Measurements from ENCODE around the gene C22orf39. TPM values are rescaled to one million over a fixed set of nuclear protein-coding genes. Genes with fewer than 3 reads are reported as not detected.

Gene C22orf39
- total RNA-seq, 1 experiment from 2014 or later: 39.0 TPM

- no peaks in the 10 kb centered on the region for H3K9me3 ChIP-seq (ENCODE audit: low read length)
- no peak for DNase-seq
- H3K9me2 ChIP-seq (replicated peaks; ENCODE audit: insufficient read depth, low read length): no peaks in the 10 kb centered on the region
- H3K4me3 ChIP-seq (ENCODE audit: low read length): no peak overlapping the region
- no peak overlapping the region for H3K4me2 ChIP-seq (ENCODE audit: low read depth, low read length, poor library complexity, severe bottlenecking)
- H4K20me1 ChIP-seq (ENCODE audit: insufficient read depth, low read depth, low read length): no peaks in the 10 kb centered on the region
- H3K27ac ChIP-seq (ENCODE audit: low read length): no peak overlapping the region
- peaks cover 39% of the 10 kb centered on the region for H3K79me2 ChIP-seq (ENCODE audit: low read length)
- no peaks in the 10 kb centered on the region for H3K27me3 ChIP-seq (ENCODE audit: low read length)
- peaks cover 54% of the 10 kb centered on the region; the same call in 1 of the 2 replicates for H3K36me3 ChIP-seq (ENCODE audit: insufficient read depth, low read length)
- H3K4me1 ChIP-seq (ENCODE audit: low read length): no peaks in the 10 kb centered on the region
- no peak overlapping the region for H3K9ac ChIP-seq (ENCODE audit: low read length)
- H2AFZ ChIP-seq (ENCODE audit: low read length): no peak overlapping the region
Measured at GRCh38 chr22:19490628-19491230, 43.2 kb upstream of the C22orf39 start.

GRCh38 chr22:19488884-19489843 lies 41.7 kb upstream of the C22orf39 start:
- H3K4me2 ChIP-seq (ENCODE audit: low read depth, low read length, poor library complexity, severe bottlenecking): no peak overlapping the region
- no peak overlapping the region for H2AFZ ChIP-seq (ENCODE audit: low read length)
- no peak overlapping the region for H3K27ac ChIP-seq (ENCODE audit: low read length)
- peak; percentile 46 for DNase-seq
- H3K36me3 ChIP-seq (ENCODE audit: insufficient read depth, low read length): peaks cover 60% of the 10 kb centered on the region; the same call in 1 of the 2 replicates
- H4K20me1 ChIP-seq (ENCODE audit: insufficient read depth, low read depth, low read length): no peaks in the 10 kb centered on the region
- no peaks in the 10 kb centered on the region for H3K27me3 ChIP-seq (ENCODE audit: low read length)
- H3K79me2 ChIP-seq (ENCODE audit: low read length): peaks cover 52% of the 10 kb centered on the region
- H3K9ac ChIP-seq (ENCODE audit: low read length): no peak overlapping the region
- H3K9me2 ChIP-seq (replicated peaks; ENCODE audit: insufficient read depth, low read length): no peaks in the 10 kb centered on the region
- H3K9me3 ChIP-seq (ENCODE audit: low read length): no peaks in the 10 kb centered on the region
- no peak overlapping the region for H3K4me3 ChIP-seq (ENCODE audit: low read length)
- no peaks in the 10 kb centered on the region for H3K4me1 ChIP-seq (ENCODE audit: low read length)

GRCh38 chr22:19488285-19488684 lies 40.8 kb upstream of the C22orf39 start:
- H3K79me2 ChIP-seq (ENCODE audit: low read length): peaks cover 58% of the 10 kb centered on the region

GRCh38 chr22:19483481-19484244 lies 36.2 kb upstream of the C22orf39 start:
- Histone ChIP-seq H3K9me2 (replicated peaks; ENCODE audit: insufficient read depth, low read length) (no peaks in the 10 kb centered on the region), H4K20me1 (ENCODE audit: insufficient read depth, low read depth, low read length) (no peaks in the 10 kb centered on the region; the same call in 1 of the 2 replicates), H3K27ac (ENCODE audit: low read length) (no peak overlapping the region), H3K4me2 (ENCODE audit: low read depth, low read length, poor library complexity, severe bottlenecking) (no peak overlapping the region), H3K4me1 (ENCODE audit: low read length) (peaks cover 6% of the 10 kb centered on the region), H3K9me3 (ENCODE audit: low read length) (no peaks in the 10 kb centered on the region), H3K4me3 (ENCODE audit: low read length) (no peak overlapping the region), H3K36me3 (ENCODE audit: insufficient read depth, low read length) (peaks cover 48% of the 10 kb centered on the region), H2AFZ (ENCODE audit: low read length) (no peak overlapping the region), H3K27me3 (ENCODE audit: low read length) (no peaks in the 10 kb centered on the region), H3K79me2 (ENCODE audit: low read length) (peaks cover 58% of the 10 kb centered on the region), H3K9ac (ENCODE audit: low read length) (no peak overlapping the region)
- DNase-seq: no peak

More at GRCh38 chr22:19488285-19488684, 40.8 kb upstream of the C22orf39 start:
- peaks cover 62% of the 10 kb centered on the region for H3K36me3 ChIP-seq (ENCODE audit: insufficient read depth, low read length)
- no peak overlapping the region for H3K4me2 ChIP-seq (ENCODE audit: low read depth, low read length, poor library complexity, severe bottlenecking)
- H3K9ac ChIP-seq (ENCODE audit: low read length): no peak overlapping the region
- no peaks in the 10 kb centered on the region for H3K4me1 ChIP-seq (ENCODE audit: low read length)
- H3K4me3 ChIP-seq (ENCODE audit: low read length): no peak overlapping the region
- H3K9me3 ChIP-seq (ENCODE audit: low read length): no peaks in the 10 kb centered on the region
- no peak for DNase-seq
- H3K27ac ChIP-seq (ENCODE audit: low read length): no peak overlapping the region
- no peaks in the 10 kb centered on the region for H3K27me3 ChIP-seq (ENCODE audit: low read length)
- no peaks in the 10 kb centered on the region for H3K9me2 ChIP-seq (replicated peaks; ENCODE audit: insufficient read depth, low read length)
- H2AFZ ChIP-seq (ENCODE audit: low read length): no peak overlapping the region
- H4K20me1 ChIP-seq (ENCODE audit: insufficient read depth, low read depth, low read length): no peaks in the 10 kb centered on the region

GRCh38 chr22:19482297-19482696 lies 34.8 kb upstream of the C22orf39 start:
- no peaks in the 10 kb centered on the region for H3K9me2 ChIP-seq (replicated peaks; ENCODE audit: insufficient read depth, low read length)
- peaks cover 63% of the 10 kb centered on the region for H3K79me2 ChIP-seq (ENCODE audit: low read length)
- no peaks in the 10 kb centered on the region for H3K9me3 ChIP-seq (ENCODE audit: low read length)
- H3K4me2 ChIP-seq (ENCODE audit: low read depth, low read length, poor library complexity, severe bottlenecking): no peak overlapping the region
- no peak overlapping the region for H3K27ac ChIP-seq (ENCODE audit: low read length)
- no peaks in the 10 kb centered on the region for H3K27me3 ChIP-seq (ENCODE audit: low read length)
- no peak overlapping the region for H2AFZ ChIP-seq (ENCODE audit: low read length)
- H3K9ac ChIP-seq (ENCODE audit: low read length): no peak overlapping the region
- H4K20me1 ChIP-seq (ENCODE audit: insufficient read depth, low read depth, low read length): no peaks in the 10 kb centered on the region; the same call in 1 of the 2 replicates
- H3K36me3 ChIP-seq (ENCODE audit: insufficient read depth, low read length): peaks cover 40% of the 10 kb centered on the region
- DNase-seq: no peak
- H3K4me3 ChIP-seq (ENCODE audit: low read length): no peak overlapping the region
- peaks cover 14% of the 10 kb centered on the region for H3K4me1 ChIP-seq (ENCODE audit: low read length)

- peaks cover 76% of the 10 kb centered on the region for H3K79me2 ChIP-seq (ENCODE audit: low read length)
- H3K9me3 ChIP-seq (ENCODE audit: low read length): no peaks in the 10 kb centered on the region
- peak overlapping the region; percentile 20; the same call in 1 of the 2 replicates for H3K27ac ChIP-seq (ENCODE audit: low read length)
- H3K27me3 ChIP-seq (ENCODE audit: low read length): no peaks in the 10 kb centered on the region
- peak overlapping the region; percentile 79 for H3K9ac ChIP-seq (ENCODE audit: low read length)
- H2AFZ ChIP-seq (ENCODE audit: low read length): no peak overlapping the region; the same call in 1 of the 2 replicates
- peak; percentile 54 for DNase-seq
- H3K4me3 ChIP-seq (ENCODE audit: low read length): peak overlapping the region; percentile 77
- peak overlapping the region; percentile 85 for H3K4me2 ChIP-seq (ENCODE audit: low read depth, low read length, poor library complexity, severe bottlenecking)
- no peaks in the 10 kb centered on the region; the same call in 1 of the 2 replicates for H4K20me1 ChIP-seq (ENCODE audit: insufficient read depth, low read depth, low read length)
- H3K9me2 ChIP-seq (replicated peaks; ENCODE audit: insufficient read depth, low read length): no peaks in the 10 kb centered on the region
- peaks cover 37% of the 10 kb centered on the region for H3K36me3 ChIP-seq (ENCODE audit: insufficient read depth, low read length)
- peaks cover 24% of the 10 kb centered on the region for H3K4me1 ChIP-seq (ENCODE audit: low read length)
Measured at GRCh38 chr22:19480789-19481188, 33.3 kb upstream of the C22orf39 start.

- peak overlapping the region; percentile 20; the same call in 1 of the 2 replicates for H3K27ac ChIP-seq (ENCODE audit: low read length)
- peaks cover 80% of the 10 kb centered on the region for H3K79me2 ChIP-seq (ENCODE audit: low read length)
- no peak overlapping the region for H2AFZ ChIP-seq (ENCODE audit: low read length)
- H3K4me3 ChIP-seq (ENCODE audit: low read length): peak overlapping the region; percentile 77
- no peaks in the 10 kb centered on the region for H3K9me2 ChIP-seq (replicated peaks; ENCODE audit: insufficient read depth, low read length)
- peak overlapping the region; percentile 79 for H3K9ac ChIP-seq (ENCODE audit: low read length)
- H3K4me2 ChIP-seq (ENCODE audit: low read depth, low read length, poor library complexity, severe bottlenecking): peak overlapping the region; percentile 85
- no peaks in the 10 kb centered on the region for H3K9me3 ChIP-seq (ENCODE audit: low read length)
- peaks cover 37% of the 10 kb centered on the region for H3K36me3 ChIP-seq (ENCODE audit: insufficient read depth, low read length)
- peaks cover 24% of the 10 kb centered on the region for H3K4me1 ChIP-seq (ENCODE audit: low read length)
- no peaks in the 10 kb centered on the region for H3K27me3 ChIP-seq (ENCODE audit: low read length)
- no peaks in the 10 kb centered on the region; the same call in 1 of the 2 replicates for H4K20me1 ChIP-seq (ENCODE audit: insufficient read depth, low read depth, low read length)
- peak; percentile 64 for DNase-seq
Measured at GRCh38 chr22:19480173-19480568, 32.7 kb upstream of the C22orf39 start.
